Activated CD4-positive, alpha-beta T cell treated with anti-CD3 and anti-CD28 coated beads, Interleukin-2, amount 10 ng/mL, durations not matched to agents 24 days and 14 days (primary cell): Measurements from ENCODE around the gene BICRA. TPM values are rescaled to one million over a fixed set of nuclear protein-coding genes. Genes with fewer than 3 reads are reported as not detected.
"Not testable (repeated sequence)": the region's sequence is repeated elsewhere in the genome, so short reads cannot be mapped to it uniquely, and the experiment has no call there.

Experiments used
- DNase-seq: peaks from one replicate; pipeline ENCODE4 v3.0.0; 2022
- H3K27ac Mint-ChIP-seq: one replicate; pipeline ENCODE4 v1.8.0; 2022; ENCODE audit warnings: mild to moderate bottlenecking, mixed read lengths
- H3K27me3 Mint-ChIP-seq: one replicate; pipeline ENCODE4 v1.8.0; 2022; ENCODE audit warnings: mixed read lengths
- H3K36me3 Mint-ChIP-seq: one replicate; pipeline ENCODE4 v1.8.0; 2022; ENCODE audit warnings: low read depth, mild to moderate bottlenecking, mixed read lengths
- H3K4me1 Mint-ChIP-seq: one replicate; pipeline ENCODE4 v1.8.0; 2021; ENCODE audit warnings: mixed read lengths
- H3K4me3 Mint-ChIP-seq: one replicate; pipeline ENCODE4 v1.8.0; 2022; ENCODE audit warnings: mild to moderate bottlenecking, moderate library complexity, mixed read lengths
- H3K9me3 Mint-ChIP-seq: one replicate; pipeline ENCODE4 v1.8.0; 2021; ENCODE audit warnings: mixed read lengths
- intact Hi-C: fragments of 100-400 bp; cut with micrococcal nuclease; formaldehyde crosslinking; loops from one replicate; pipeline ENCODE4 v1.15.1; 2023
- total RNA-seq: library from RNA; stranded (reverse); gene quantifications from 2 replicates; pipeline ENCODE4 v1.2.3, GENCODE V29; 2022

BICRA gene
- total RNA-seq, 1 donor from 2014 or later, result 11.9 TPM

GRCh38 chr19:47628078-47628771 lies 19.3 kb downstream of the BICRA start:
- intact Hi-C loops, result no loop called here
- peaks cover 4% of the 10 kb centered on the region for H3K4me1 Mint-ChIP-seq
- no peak for DNase-seq
- H3K9me3 Mint-ChIP-seq, result no peaks in the 10 kb centered on the region
- H3K36me3 Mint-ChIP-seq, result peaks cover 9% of the 10 kb centered on the region
- no peak overlapping the region for H3K27ac Mint-ChIP-seq
- no peaks in the 10 kb centered on the region for H3K27me3 Mint-ChIP-seq
- no peak overlapping the region for H3K4me3 Mint-ChIP-seq

GRCh38 chr19:47630594-47630993 lies 21.7 kb downstream of the BICRA start:
- no peak overlapping the region for H3K4me3 Mint-ChIP-seq
- H3K9me3 Mint-ChIP-seq, result no peaks in the 10 kb centered on the region

GRCh38 chr19:47631681-47632446 lies 22.9 kb downstream of the BICRA start:
- DNase-seq, result no peak
- Mint-ChIP-seq H3K36me3 (peaks cover 7% of the 10 kb centered on the region), H3K9me3 (no peaks in the 10 kb centered on the region), H3K4me1 (peaks cover 7% of the 10 kb centered on the region), H3K27ac (peak overlapping the region; percentile 49), H3K27me3 (no peaks in the 10 kb centered on the region), H3K4me3 (no peak overlapping the region)
- intact Hi-C loops, result no loop called here

More at GRCh38 chr19:47630594-47630993, 21.7 kb downstream of the BICRA start:
- no peak for DNase-seq
- no peak overlapping the region for H3K27ac Mint-ChIP-seq
- H3K27me3 Mint-ChIP-seq, result no peaks in the 10 kb centered on the region
- peaks cover 4% of the 10 kb centered on the region for H3K4me1 Mint-ChIP-seq
- H3K36me3 Mint-ChIP-seq, result peaks cover 7% of the 10 kb centered on the region
- intact Hi-C loops, result no loop called here

GRCh38 chr19:47633517-47633916 lies 24.6 kb downstream of the BICRA start:
- H3K27ac Mint-ChIP-seq, result no peak overlapping the region
- intact Hi-C loops, result no loop called here
- no peaks in the 10 kb centered on the region for H3K9me3 Mint-ChIP-seq
- no peaks in the 10 kb centered on the region for H3K27me3 Mint-ChIP-seq
- peaks cover 8% of the 10 kb centered on the region for H3K36me3 Mint-ChIP-seq
- no peak overlapping the region for H3K4me3 Mint-ChIP-seq
- peaks cover 12% of the 10 kb centered on the region for H3K4me1 Mint-ChIP-seq
- no peak for DNase-seq

GRCh38 chr19:47633996-47634395 lies 25.1 kb downstream of the BICRA start:
- Mint-ChIP-seq H3K27ac (no peak overlapping the region), H3K4me3 (no peak overlapping the region), H3K9me3 (no peaks in the 10 kb centered on the region), H3K36me3 (peaks cover 7% of the 10 kb centered on the region), H3K4me1 (peaks cover 12% of the 10 kb centered on the region), H3K27me3 (no peaks in the 10 kb centered on the region)
- no peak for DNase-seq
- intact Hi-C loops, result no loop called here

GRCh38 chr19:47635152-47635754 lies 26.3 kb downstream of the BICRA start:
- intact Hi-C loops, H3K27me3 Mint-ChIP-seq, H3K9me3 Mint-ChIP-seq: not testable (repeated sequence)

GRCh38 chr19:47637550-47637949 lies 28.6 kb downstream of the BICRA start:
- Mint-ChIP-seq H3K27me3 (no peaks in the 10 kb centered on the region), H3K4me1 (peaks cover 10% of the 10 kb centered on the region), H3K27ac (no peak overlapping the region), H3K36me3 (peaks cover 6% of the 10 kb centered on the region), H3K4me3 (no peak overlapping the region), H3K9me3 (no peaks in the 10 kb centered on the region)
- intact Hi-C loops, result no loop called here
- DNase-seq, result no peak

More at GRCh38 chr19:47635152-47635754, 26.3 kb downstream of the BICRA start:
- not testable (repeated sequence) for H3K36me3 Mint-ChIP-seq, DNase-seq, H3K27ac Mint-ChIP-seq, H3K4me3 Mint-ChIP-seq
- peaks cover 12% of the 10 kb centered on the region for H3K4me1 Mint-ChIP-seq

GRCh38 chr19:47641891-47642485 lies 33.1 kb downstream of the BICRA start:
- intact Hi-C loops, result no loop called here
- Mint-ChIP-seq H3K36me3 (peaks cover 26% of the 10 kb centered on the region), H3K27me3 (no peaks in the 10 kb centered on the region), H3K4me3 (no peak overlapping the region), H3K4me1 (peaks cover 9% of the 10 kb centered on the region), H3K27ac (no peak overlapping the region), H3K9me3 (no peaks in the 10 kb centered on the region)
- no peak for DNase-seq

- H3K9me3 Mint-ChIP-seq, result no peaks in the 10 kb centered on the region
- H3K27me3 Mint-ChIP-seq, result no peaks in the 10 kb centered on the region
- peaks cover 8% of the 10 kb centered on the region for H3K4me1 Mint-ChIP-seq
These were observed 34.3 kb downstream of the BICRA start for GRCh38 chr19:47643281-47643680.

GRCh38 chr19:47644199-47644598 lies 35.3 kb downstream of the BICRA start:
- peaks cover 31% of the 10 kb centered on the region for H3K36me3 Mint-ChIP-seq
- H3K4me3 Mint-ChIP-seq, result no peak overlapping the region
- no peaks in the 10 kb centered on the region for H3K27me3 Mint-ChIP-seq
- no peak overlapping the region for H3K27ac Mint-ChIP-seq
- DNase-seq, result no peak
- peaks cover 9% of the 10 kb centered on the region for H3K4me1 Mint-ChIP-seq
- intact Hi-C loops, result no loop called here
- H3K9me3 Mint-ChIP-seq, result no peaks in the 10 kb centered on the region

More at GRCh38 chr19:47643281-47643680, 34.3 kb downstream of the BICRA start:
- Mint-ChIP-seq H3K27ac (no peak overlapping the region), H3K36me3 (peaks cover 33% of the 10 kb centered on the region), H3K4me3 (no peak overlapping the region)
- intact Hi-C loops, result no loop called here
- no peak for DNase-seq

- no peak overlapping the region for H3K27ac Mint-ChIP-seq
- no peaks in the 10 kb centered on the region for H3K27me3 Mint-ChIP-seq
- peaks cover 30% of the 10 kb centered on the region for H3K36me3 Mint-ChIP-seq
- no peak for DNase-seq
- H3K4me1 Mint-ChIP-seq, result peaks cover 11% of the 10 kb centered on the region
- intact Hi-C loops, result no loop called here
- H3K9me3 Mint-ChIP-seq, result no peaks in the 10 kb centered on the region
- H3K4me3 Mint-ChIP-seq, result no peak overlapping the region
These were observed 36.0 kb downstream of the BICRA start for GRCh38 chr19:47644743-47645482.

- H3K27ac Mint-ChIP-seq, result no peak overlapping the region
- no peaks in the 10 kb centered on the region for H3K27me3 Mint-ChIP-seq
- H3K4me1 Mint-ChIP-seq, result peaks cover 11% of the 10 kb centered on the region
- no peak for DNase-seq
- intact Hi-C loops, result no loop called here
- H3K36me3 Mint-ChIP-seq, result peaks cover 28% of the 10 kb centered on the region
- no peak overlapping the region for H3K4me3 Mint-ChIP-seq
- H3K9me3 Mint-ChIP-seq, result no peaks in the 10 kb centered on the region
These were observed 38.0 kb downstream of the BICRA start for GRCh38 chr19:47646924-47647323.

GRCh38 chr19:47649588-47649987 lies 40.7 kb downstream of the BICRA start:
- no peak for DNase-seq
- Mint-ChIP-seq H3K4me1 (peaks cover 11% of the 10 kb centered on the region), H3K27me3 (no peaks in the 10 kb centered on the region), H3K27ac (no peak overlapping the region), H3K36me3 (peaks cover 26% of the 10 kb centered on the region), H3K4me3 (no peak overlapping the region), H3K9me3 (no peaks in the 10 kb centered on the region)
- intact Hi-C loops, result no loop called here
